ENCODE data around the gene AGT. TPM values are rescaled to one million over a fixed set of nuclear protein-coding genes. Genes with fewer than 3 reads are reported as not detected.

AGT gene
- total RNA-seq, 2 donors from 2014 or later = 86.3 to 152 TPM

DNA sequence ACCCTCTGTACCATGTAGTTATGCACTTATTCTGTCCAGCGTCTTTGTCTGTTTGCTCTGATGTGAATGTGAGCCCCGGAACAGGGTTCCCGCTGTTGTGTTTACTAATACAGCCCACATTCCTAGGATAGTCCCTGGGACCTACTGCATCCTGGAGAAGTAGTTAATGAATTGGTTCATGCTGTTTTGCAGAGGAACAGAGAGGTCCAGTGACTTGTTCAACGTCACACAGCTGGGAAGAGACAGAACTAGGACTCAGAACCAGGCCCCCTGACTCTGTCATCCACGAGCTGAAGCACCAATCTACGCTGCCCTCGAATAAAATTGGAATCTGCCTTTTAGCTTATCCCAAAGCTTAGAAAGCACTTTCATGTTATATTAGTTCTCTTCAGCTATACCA, 784 bp downstream of the AGT start:
- TF ChIP-seq, protein P1, sequence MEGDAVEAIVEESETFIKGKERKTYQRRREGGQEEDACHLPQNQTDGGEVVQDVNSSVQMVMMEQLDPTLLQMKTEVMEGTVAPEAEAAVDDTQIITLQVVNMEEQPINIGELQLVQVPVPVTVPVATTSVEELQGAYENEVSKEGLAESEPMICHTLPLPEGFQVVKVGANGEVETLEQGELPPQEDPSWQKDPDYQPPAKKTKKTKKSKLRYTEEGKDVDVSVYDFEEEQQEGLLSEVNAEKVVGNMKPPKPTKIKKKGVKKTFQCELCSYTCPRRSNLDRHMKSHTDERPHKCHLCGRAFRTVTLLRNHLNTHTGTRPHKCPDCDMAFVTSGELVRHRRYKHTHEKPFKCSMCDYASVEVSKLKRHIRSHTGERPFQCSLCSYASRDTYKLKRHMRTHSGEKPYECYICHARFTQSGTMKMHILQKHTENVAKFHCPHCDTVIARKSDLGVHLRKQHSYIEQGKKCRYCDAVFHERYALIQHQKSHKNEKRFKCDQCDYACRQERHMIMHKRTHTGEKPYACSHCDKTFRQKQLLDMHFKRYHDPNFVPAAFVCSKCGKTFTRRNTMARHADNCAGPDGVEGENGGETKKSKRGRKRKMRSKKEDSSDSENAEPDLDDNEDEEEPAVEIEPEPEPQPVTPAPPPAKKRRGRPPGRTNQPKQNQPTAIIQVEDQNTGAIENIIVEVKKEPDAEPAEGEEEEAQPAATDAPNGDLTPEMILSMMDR (IDR thresholded peaks at IDR 0.05) = no peak
- H3K36me3 ChIP-seq = peaks cover 9% of the 10 kb centered on the region
- H3K27ac ChIP-seq = peak overlapping the region; percentile 87 to 90
- DNase-seq (ENCODE audit: low spot score) = no peak
- no peaks in the 10 kb centered on the region for H3K9me3 ChIP-seq
- H3K4me3 ChIP-seq = peak overlapping the region; percentile 43 to 55
- H3K4me1 ChIP-seq = peaks cover 0 to 52% of the 10 kb centered on the region in 2 donors
- H3K27me3 ChIP-seq = no peaks in the 10 kb centered on the region

DNA sequence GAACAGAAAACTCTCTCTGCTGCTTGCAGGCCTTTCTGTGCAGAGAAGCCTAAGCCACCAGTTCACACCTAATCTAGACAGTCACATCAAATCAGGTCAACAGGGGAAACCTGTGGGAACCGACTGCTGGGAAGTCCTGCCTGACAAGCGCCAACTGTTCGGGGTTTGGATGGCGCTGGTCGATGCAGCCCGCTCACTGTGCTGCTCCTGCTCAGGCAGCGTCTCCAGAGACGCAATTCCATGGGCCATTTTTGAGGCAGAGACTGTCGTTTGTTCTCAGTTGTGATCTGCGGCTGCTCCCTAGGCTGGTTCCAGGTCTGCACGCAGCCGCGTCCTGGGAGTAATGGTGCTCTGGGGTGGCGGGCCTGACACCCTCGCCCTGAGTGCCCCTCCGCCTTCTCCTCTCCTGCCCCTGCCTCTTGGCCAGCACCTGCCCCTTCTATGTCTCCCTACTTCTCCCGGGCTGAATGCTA, 1.4 kb downstream of the AGT start:
- H3K4me1 ChIP-seq = peaks cover 0 to 57% of the 10 kb centered on the region in 2 donors
- H3K27ac ChIP-seq = peak overlapping the region; percentile 87 to 90
- H3K27me3 ChIP-seq = no peaks in the 10 kb centered on the region
- no peaks in the 10 kb centered on the region for H3K9me3 ChIP-seq
- no peak for DNase-seq (ENCODE audit: low spot score)
- H3K36me3 ChIP-seq = peaks cover 9% of the 10 kb centered on the region
- peak overlapping the region; percentile 43 to 55 for H3K4me3 ChIP-seq
- TF ChIP-seq, protein P1 (IDR thresholded peaks at IDR 0.05) = no peak

DNA sequence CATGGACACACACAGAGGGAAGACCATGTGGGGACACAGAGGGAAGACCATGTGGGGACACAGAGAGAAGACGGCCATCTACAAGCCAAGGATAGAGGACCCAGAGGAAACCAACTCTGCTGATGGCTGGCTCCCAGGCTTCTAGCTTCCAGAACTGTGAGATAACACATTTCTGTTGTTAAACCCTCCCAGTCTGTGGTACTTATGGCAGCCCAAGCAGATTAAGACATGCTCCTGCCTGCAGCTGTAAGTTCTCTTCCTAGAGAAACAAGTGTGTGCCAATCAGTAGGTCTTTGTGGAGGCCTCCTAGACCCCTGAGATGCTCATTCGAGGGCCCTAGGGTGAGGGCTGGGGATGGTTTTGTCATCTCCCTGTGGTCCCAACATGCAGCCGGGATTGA, 2.7 kb downstream of the AGT start:
- no peak for DNase-seq (ENCODE audit: low spot score)
- no peak overlapping the region for H3K27ac ChIP-seq
- TF ChIP-seq, protein P1 (IDR thresholded peaks at IDR 0.05) = no peak
- H3K27me3 ChIP-seq = no peaks in the 10 kb centered on the region
- H3K36me3 ChIP-seq = peaks cover 9% of the 10 kb centered on the region
- no peaks in the 10 kb centered on the region for H3K9me3 ChIP-seq
- H3K4me1 ChIP-seq = peaks cover 0 to 57% of the 10 kb centered on the region in 2 donors
- peak overlapping the region in 1 of 2 donors; percentile 55 for H3K4me3 ChIP-seq

DNA sequence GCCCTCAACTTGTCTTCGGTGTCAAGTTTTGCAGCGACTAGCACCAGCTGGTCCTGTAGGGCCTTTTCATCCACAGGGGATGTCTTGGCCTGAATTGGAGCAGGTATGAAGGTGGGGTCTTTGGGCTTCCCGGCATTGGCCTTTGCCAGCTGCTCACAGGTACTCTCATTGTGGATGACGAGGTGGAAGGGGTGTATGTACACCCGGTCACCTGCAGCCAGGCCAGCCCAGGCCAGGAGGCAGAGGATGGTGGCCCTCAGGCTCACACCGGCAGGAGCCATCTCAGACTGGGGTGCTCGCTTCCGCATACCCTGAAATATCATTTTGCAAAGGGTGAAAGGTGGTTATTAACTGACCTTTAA, 3.4 kb downstream of the AGT start:
- no peak for DNase-seq (ENCODE audit: low spot score)
- Histone ChIP-seq H3K27ac (no peak overlapping the region), H3K36me3 (peaks cover 9% of the 10 kb centered on the region), H3K4me1 (peaks cover 0 to 57% of the 10 kb centered on the region in 2 donors), H3K27me3 (no peaks in the 10 kb centered on the region), H3K4me3 (peak overlapping the region in 1 of 2 donors; percentile 20), H3K9me3 (no peaks in the 10 kb centered on the region)
- TF ChIP-seq, protein P1 (IDR thresholded peaks at IDR 0.05) = no peak

DNA sequence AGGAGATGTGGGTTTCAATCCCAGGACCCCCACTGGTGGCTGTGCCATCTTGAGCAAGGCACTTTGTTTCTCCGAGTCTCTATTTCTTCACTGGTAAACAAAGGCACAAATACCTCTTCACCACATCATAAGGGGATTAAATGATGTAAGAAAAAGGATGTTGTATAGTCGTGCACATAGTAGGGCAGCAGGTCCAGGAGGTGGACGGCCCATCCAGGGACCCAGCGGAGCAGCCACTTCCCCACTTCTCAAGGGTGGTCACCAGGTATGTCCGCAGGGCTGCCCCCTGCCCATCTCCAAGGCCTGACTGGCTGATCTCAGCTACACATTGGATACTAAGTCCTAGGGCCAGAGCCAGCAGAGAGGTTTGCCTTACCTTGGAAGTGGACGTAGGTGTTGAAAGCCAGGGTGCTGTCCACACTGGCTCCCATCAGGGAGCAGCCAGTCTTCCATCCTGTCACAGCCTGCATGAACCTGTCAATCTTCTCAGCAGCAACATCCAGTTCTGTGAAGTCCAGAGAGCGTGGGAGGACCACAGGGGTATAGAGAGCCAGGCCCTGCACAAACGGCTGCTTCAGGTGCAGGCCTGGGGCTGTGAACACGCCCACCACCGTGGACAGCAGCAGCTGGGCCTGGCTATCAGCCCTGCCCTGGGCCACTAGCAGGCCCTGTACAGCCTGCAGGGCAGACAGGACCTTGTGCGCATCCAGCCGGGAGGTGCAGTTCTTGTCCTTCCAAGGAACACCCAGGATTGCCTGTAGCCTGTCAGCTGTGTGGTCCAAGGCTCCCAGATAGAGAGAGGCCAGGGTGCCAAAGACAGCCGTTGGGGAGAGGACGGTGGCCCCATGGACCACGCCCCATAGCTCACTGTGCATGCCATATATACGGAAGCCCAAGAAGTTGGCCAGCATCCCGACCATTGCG, 4.0 kb downstream of the AGT start:
- Histone ChIP-seq H3K27ac (no peak overlapping the region), H3K4me3 (peak overlapping the region in 1 of 2 donors; percentile 20), H3K36me3 (peaks cover 9% of the 10 kb centered on the region), H3K27me3 (no peaks in the 10 kb centered on the region), H3K9me3 (no peaks in the 10 kb centered on the region), H3K4me1 (peaks cover 0 to 54% of the 10 kb centered on the region in 2 donors)
- TF ChIP-seq, protein P1 (IDR thresholded peaks at IDR 0.05) = no peak
- DNase-seq (ENCODE audit: low spot score) = no peak

All from right atrium auricular region (tissue), 2 donors.